ENCODE data around the gene ENDOG.

GRCh38 chr9:128828267-128828666, 10.0 kb downstream of the ENDOG start:
- TF ChIP-seq POLR2A (IDR thresholded peaks at IDR 0.05) (no peak), CTCF (IDR thresholded peaks at IDR 0.05) (no peak)
